Erythroblast (primary cell): ENCODE data around the gene LRRC3B.

ENCODE experiments used
- GATA1 ChIP-seq: IDR thresholded peaks from 2 replicates; pipeline ENCODE4 v1.6.1; 2011; ENCODE audit warnings: low read depth, mild to moderate bottlenecking, control low read depth, low read length, moderate library complexity
- POLR2A ChIP-seq: IDR thresholded peaks from 2 replicates; pipeline ENCODE4 v1.6.1; 2011; ENCODE audit warnings: mild to moderate bottlenecking, low read length

DNA sequence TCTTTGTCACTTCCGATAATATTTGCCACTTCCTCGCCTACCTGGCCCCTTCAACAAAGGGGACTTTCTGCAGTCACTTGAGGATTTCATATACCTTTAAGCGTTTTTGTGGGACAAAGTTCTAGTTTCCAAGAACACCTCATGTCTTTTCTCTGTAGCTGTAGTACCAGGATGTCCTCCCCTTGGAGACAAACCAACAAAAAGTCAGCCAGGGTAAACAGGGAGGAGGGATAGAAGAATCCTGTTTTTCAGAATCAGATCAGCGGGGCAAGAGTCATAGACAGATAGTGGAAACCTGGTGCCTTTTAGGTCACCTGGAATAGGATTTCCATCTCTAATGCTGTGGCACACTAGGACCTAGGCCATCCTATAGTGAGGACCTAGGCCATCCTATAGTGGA lies 4.5 kb downstream of the LRRC3B start:
- TF ChIP-seq POLR2A (no peak), GATA1 (no peak)
